HG03097 (cell line): Measurements from ENCODE around the gene RBBP5.
"Not testable (repeated sequence)": the region's sequence is repeated elsewhere in the genome, so short reads cannot be mapped to it uniquely, and the experiment has no call there.

Source experiments
- ATAC-seq: cut with Tn5 transposase; IDR thresholded peaks from one replicate; pipeline ENCODE4 v1.9.1; 2021; ENCODE audit not compliant: unreplicated experiment, low FRiP score

The RBBP5 gene, protein sequence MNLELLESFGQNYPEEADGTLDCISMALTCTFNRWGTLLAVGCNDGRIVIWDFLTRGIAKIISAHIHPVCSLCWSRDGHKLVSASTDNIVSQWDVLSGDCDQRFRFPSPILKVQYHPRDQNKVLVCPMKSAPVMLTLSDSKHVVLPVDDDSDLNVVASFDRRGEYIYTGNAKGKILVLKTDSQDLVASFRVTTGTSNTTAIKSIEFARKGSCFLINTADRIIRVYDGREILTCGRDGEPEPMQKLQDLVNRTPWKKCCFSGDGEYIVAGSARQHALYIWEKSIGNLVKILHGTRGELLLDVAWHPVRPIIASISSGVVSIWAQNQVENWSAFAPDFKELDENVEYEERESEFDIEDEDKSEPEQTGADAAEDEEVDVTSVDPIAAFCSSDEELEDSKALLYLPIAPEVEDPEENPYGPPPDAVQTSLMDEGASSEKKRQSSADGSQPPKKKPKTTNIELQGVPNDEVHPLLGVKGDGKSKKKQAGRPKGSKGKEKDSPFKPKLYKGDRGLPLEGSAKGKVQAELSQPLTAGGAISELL

DNA sequence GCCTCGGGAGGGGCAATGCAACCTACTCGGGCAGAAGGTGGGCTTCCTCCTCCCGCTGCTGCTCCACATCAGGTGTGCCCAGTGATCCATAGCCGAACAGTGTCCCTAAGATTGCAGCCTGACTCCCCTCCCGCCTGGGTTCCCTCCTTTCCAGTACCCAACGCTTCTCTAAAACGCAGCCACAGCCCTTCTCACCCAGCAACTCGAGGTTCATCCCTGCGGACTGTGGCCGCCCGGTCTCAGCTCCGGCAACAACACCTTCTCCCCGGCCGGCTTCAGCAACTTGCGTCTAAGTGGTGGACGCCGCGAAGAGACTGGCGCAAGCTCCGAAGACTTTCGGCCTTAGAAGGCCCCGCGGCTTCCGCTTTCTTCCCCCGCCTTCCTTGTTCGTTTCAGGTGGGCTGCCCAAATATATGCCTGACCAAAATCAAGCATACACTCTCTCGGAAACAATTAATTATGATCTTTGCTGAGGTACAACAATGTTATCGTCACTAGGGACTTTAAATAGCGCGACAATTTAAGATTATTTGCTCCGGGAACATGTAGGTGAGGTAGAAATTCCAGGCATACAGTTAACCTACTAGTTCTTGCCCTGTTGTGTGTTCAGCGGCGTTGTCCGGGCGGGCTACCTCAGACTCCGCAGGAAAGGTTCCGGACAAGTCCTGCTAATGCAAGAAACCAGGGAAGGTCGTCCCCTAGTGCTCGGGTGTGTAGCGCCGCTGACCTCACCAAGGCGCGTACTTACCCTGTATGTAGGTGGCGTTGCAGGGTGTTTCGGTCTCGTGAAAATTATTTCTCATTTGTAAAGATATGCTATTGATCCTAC, at the start of gene RBBP5:
TSS of gene RBBP5 (minus strand) at position 319 of the 829 bp plus-strand sequence. CDS start at position 214, 105 bp downstream.
- ATAC-seq, result peak; percentile 95

DNA sequence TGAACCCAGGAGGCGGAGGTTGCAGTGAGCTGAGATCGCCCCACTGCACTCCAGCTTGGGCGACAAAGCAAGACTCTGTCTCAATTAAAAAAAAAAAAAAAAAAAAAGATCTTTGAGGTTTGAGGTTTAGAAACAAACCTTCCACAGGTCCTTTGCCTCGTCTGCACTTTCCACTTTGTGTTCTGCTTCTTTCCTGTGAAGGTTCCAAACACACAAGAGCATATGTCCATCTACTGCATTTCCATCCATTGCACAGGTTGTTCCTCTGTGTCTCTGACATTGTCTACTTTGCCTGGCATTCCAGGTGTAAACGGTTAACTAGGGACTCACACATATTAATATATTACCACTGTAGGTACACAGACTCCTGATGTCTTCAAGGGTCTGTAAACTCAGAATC, 49.6 kb upstream of the RBBP5 start:
- no peak for ATAC-seq

DNA sequence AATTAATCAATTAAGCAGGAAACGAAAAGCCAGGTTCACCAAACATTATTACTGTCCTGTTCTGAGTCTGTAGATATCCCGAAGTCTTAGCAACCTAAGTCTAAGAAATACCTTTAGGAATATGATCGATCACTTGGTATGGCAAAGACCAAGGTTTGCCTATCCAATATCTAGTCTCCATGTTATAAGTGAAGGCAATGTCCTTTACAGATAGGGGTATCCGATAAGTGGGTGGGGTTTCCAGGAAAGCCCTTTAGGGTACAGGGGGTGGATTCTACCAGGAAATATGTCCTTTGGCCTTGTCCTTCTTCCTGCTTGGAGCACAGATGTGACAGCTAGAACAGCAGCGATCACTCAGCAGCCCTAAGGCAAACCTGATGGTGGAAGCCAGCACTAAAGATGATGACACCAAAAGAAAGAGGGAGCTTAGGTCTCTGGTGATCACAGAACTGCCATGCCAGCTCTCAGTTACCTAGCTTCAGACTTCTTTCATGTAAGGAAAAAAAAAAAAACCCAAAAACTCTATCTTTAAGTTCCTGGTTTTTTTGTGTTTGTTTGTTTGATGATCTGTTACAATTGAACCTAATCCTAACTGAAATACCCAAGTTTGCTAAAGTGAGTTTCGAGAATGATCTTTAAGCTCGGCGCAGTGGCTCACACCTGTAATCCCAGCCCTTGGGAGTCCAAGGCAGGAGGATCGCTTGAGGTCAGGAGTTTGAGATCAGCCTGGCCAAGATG, 48.9 kb upstream of the RBBP5 start:
- ATAC-seq, result no peak

DNA sequence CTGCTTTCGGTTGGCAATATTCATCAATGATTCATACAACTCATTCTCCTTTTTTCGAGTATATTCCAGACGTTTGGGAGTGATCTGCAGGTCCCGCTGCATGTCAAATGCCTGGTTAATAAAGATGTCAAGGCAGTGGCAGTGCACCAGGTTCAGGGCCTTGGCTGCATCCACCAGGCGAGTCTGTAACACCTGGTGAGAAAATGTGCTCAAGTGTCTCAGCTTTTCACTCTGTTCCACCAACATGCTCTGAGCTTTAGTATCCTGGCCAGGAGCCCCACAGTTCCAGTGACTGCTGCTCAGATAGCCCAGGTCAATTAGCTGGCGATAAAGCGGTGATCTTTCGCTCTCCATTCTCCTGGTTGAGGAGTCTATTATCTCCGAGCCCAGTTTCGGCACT, 47.5 kb upstream of the RBBP5 start:
- ATAC-seq, result no peak

DNA sequence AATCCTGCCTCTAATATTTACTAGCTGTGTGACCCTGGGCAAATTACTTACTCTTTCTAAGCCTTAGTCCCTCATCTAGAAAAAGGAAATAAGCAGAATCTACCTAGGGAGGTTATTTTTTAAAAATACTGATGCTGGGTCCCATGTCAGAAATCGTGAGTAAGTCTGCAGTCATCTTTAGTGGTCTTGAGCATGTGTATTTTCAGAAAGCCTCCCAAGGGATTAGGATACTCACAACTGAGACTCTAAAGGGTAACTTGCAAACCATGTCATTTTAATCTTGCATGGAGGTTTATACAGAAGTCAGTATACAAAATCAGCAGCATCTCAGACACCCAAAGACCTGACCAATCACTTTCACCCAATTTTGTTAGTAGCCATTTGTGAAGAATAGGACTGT, 46.5 kb upstream of the RBBP5 start:
- ATAC-seq, result no peak

DNA sequence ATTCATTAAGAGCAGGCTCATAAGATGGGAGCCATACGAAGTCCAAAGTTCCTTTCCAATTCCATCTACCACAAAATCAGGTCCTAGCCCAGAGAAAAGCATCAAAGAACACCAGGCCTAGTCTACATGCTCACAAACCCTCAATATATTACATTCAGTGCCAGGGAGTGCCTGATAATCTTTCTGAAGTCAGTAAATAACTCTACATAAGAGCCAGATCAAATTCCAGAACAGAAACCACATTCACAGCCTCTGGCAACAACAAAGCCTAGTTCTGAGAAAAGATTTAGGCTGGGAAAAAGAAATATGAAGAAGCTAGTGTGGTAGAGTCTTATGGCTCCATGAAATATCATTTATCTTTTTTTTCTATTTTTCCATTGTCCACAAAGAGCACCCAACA, 40.5 kb upstream of the RBBP5 start:
- ATAC-seq, result no peak

DNA sequence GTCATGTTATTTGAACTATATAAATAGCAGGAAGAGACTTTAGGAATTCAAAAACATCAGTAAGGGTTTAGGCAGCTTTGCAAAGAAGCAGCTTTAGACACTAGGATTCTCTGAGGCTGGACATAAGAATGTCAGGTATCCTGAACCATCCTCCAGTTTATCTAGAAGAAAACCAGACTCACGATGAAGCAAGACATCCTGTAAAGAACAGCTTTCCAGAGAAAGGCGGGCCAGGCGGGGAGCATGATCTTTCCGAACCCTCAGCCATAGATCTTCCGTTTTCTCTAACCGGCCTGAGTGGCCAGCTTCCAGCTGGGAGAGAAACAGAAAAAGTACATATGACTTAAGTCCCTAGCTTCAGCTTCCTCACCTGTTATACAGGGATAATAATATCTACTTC, 39.3 kb upstream of the RBBP5 start:
- ATAC-seq, result no peak

DNA sequence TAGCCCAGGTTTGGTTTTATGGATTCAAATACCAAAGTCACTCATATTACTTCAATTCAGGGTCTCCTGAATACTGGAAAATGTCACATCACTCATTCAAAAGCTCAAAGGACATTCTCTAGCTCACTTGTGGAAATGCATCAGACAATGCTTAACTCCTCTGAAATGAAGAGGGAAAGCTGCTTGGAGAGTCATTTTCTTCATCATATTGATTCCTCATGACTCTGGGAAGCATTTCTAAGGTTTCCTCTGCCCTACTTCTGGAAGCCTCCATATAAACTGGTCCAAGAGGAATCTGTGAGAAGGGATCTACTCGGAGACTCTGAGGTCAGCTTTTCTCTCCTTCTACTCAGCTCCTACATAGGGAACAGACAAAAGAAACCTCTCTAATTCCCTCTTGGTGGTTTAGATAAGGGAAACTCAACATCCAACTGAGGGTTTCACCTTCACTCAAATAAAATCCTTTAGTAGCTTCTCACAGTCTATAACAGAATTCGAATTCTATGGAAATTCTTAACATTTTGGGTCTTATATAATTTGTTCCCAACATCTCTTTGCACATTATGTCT, 36.4 kb upstream of the RBBP5 start:
- ATAC-seq, result no peak

DNA sequence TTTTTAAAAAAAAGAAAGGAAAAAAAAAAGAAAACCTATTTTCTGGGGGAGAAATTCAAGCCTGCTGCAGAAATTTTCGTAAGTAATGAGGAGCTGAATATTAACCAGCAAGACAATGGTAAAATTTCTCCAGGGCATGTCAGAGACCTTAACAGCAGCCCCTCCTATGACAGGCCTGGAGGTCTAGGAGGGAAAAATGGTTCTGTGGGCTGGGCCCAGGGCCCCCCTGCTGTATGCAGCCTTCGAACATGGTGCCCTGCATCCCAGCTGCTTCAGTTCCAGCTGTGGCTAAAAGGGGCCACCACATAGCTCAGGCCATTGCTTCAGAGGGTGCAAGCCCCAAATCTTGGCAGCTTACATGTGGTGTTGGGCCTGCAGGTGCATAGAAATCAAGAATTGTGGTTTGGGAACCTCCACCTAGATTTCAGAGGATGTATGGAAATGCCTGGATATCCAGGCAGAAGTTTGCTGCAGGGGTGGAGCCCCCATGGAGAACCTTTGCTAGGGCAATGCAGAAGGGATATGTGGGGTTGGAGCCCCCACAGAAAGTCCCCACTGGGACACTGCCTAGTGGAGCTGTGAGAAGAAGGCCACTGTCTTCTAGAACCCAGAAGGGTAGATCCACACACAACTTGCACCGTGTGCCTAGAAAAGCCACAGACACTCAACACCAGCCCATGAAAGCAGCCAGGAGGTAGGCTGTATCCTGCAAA, 34.0 kb upstream of the RBBP5 start:
- not testable (repeated sequence) for ATAC-seq

DNA sequence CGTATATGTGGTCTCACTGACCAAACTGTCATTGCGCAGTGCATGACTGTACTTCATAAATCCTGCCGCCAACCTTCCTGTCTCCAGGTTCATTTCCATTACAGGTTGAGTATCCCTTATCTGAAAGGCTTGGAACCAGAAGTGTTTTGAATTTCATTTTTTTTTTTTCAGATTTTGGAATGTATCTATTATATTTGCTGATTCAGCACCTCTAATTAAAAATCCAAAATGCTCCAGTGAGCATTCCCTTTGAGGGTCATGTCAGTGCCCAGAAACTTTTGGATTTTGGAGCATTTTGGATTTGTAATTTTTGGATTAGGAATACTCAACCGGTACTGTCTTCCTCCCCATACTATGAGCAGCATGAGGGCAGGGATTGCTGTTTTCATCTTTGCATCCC, 30.7 kb upstream of the RBBP5 start:
- no peak for ATAC-seq

DNA sequence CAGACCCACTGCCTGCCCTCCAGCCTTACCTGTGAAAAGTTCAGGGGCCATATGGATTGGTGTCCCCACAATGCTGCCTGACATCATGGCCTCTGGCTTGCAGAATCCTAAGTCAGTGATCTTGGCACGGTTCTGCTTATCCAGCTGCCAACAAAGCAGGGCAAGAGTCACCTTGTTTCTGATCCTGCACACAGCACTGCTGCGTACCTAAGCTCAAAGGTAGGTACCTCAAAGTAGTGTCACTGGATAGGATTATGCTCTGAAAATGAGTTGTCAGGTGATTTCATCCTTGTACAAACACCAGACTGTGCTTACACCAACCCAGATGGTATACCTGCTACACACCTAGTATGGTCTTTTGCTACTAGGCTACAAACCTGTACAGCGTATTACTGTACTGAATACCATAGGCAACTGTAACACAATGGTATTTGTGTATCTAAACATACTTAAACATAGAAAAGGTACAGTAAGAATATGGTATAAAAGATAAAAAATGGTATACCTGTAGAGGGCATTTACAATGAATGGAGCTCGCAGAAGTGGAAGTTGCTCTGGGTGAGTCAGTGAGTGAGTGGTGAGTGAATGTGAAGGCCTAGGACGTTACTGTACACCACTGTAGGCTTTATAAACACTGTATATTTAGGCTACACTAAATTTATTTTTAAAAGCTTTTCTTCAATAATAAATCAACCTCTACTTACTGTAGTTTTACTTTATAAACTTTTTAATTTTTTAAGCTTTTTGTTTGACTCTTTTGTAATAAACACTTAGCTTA, 29.1 kb upstream of the RBBP5 start:
- no peak for ATAC-seq

DNA sequence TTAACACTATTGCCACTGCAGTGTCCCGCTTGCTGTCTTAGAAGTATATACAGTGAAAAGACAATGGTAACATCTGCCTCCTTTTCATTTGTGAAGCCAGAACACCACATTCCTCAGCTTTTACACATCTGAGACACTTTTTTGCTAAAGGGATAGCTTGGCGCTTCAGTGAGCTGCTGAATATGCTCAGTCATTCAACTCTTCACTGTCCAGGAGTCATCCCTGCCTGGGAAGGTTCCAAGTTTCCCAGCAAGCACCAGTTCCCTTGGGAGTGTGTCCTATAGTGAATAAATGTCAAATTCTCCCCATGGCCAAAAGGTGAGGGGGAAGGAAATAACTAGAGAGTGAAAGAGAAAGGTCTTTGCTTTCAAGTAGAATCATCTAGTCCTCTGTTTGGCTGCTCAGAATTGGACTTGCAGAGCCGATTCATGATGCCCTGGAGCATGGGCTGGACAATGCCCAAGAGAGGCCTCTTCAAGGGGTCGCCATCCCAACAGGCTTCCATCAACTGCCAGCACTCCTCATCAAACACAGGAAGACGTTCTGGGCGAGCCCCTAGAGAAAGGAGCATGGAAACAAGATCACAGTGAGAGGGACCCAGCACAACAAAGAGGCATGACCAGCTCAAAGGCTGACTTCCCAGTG, 25.5 kb upstream of the RBBP5 start:
- no peak for ATAC-seq

DNA sequence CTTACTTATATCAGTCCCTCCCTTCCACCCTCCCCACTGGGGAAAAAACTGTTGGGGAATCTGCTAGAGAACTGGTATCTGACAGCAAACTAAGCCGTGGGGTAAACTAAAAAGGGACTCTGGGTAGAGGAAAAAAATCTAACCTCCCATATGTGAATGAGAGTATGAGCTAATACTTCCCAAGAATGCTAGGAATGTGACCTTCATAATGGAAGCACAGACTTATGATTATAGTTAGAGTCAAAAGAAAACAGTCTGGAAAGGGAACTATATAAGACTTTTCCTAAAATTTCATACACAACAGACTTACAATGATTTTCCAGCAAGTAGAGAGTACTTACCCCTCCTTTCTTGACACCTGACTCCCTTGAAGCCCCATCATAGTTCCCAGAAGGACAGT, 23.0 kb upstream of the RBBP5 start:
- ATAC-seq, result no peak

DNA sequence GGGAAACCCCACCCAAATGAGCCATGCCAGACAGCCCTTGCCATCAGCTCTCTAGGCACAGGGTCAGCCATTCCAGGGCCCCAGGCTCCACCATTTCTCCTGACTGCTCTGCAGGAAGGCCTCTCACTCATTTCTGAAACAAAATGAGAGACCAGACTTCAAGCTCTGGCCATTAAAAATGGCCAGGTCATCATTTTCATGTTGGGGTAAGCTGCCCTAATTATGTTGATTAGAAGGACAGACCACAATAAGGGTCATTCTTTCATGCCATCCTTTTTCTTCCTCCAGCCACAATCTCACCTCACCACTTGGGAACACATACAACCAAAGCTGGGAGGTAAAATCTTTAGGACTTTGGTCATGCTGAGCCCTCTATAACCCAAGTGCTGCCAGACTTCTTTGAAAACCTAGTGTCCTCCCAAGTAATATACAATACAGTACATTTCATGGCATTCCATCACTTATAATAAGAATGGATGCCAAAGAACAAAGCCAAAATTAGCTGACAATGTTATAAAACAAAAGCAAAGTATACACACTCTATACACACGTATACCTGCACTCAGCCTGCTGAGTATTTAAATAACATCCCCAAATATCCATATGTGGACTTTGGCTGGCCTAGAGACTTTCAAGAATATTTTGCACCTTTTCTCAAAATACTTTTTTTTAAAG, 22.4 kb upstream of the RBBP5 start:
- ATAC-seq, result no peak

DNA sequence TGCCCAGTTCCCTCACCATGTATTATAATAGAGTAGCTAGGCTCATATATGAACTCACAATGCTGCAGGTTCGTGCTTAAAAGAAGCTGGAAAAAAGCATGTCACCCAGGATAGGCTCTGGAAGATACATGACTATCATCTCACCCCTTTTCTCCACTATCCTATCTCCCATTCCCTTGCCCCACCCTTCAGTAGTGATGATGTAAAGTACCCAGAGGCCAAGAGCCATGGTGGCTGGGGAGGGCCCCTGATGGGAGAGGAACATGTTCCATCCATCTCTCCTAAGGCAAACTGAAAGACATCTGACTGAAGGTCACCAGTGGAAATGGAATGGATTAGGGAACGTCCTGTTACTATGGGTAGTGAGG, 20.3 kb upstream of the RBBP5 start:
- no peak for ATAC-seq

DNA sequence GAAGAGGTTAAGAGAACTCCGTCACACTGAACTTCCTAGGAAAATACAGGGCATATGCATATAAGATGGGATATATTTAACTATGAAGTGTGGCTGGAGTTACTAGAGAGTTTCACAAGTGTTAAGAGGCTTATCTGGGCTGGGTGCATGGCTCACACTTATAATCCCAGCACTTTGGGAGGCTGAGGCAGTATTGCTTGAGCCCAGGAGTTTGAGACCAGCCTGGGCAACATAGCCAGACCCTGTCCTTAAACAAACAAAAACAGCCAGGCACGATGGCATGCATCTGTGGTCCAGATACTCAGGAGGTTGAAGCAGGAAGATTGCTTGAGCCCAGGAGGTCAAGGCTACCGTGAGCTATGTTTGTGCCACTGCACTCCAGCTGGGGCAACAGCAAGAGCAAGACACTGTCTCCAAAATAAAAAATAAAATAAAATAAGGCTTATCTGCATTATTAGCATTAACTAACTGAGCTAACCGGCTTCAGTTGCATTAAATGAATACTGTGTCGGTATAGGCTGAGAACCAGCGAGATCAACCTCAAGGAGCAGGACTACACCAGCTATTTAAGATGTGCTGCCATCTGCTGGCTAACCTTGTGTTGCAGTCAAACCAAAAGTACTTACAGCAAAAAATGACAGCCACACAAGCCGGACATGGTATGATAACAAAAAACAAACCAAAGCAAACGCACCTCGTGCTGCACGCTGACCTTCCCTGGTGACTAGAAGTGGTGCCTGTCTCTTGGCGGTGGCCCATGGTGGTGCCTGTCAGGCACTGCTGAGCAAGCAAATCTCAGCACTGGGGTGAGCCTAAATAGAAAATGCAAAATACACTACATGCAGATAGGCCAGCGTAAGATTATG, 19.7 kb upstream of the RBBP5 start:
- no peak for ATAC-seq

DNA sequence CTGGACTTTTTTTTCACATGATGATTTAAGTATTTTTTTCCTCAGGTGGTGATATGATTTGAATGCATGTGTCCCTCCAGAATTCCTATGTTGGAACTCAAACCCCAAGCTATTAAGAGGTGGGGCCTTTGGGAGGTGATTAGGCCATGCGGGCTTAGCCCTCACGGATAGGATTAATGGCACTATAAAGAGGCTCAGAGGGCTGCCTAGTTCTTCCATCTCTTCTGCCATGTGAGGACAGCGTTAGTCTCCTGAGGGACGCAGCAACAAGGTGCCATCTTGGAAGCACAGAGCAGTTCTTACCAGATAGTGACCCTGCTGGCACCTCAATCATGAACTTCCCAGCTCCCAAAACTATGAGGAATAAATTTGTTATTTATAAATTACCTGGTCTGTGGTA, 18.3 kb upstream of the RBBP5 start:
- no peak for ATAC-seq
